Thoracic aorta (tissue), 2 donors: ENCODE results near the gene PDLIM5. TPM values are rescaled to one million over a fixed set of nuclear protein-coding genes. Genes with fewer than 3 reads are reported as not detected.
A peak's percentile ranks its signal among the peaks of the same experiment; 100 is the strongest.
"Not testable (repeated sequence)": the region's sequence is repeated elsewhere in the genome, so short reads cannot be mapped to it uniquely, and the experiment has no call there.

Source experiments
- ATAC-seq: fragments of 150-250 bp; one replicate; pipeline ENCODE4 v1.8.0; 2017; ENCODE audit warnings: low read depth; ENCODE audit not compliant: insufficient number of reproducible peaks, low FRiP score
- DNase-seq: peaks from one replicate; pipeline ENCODE4 v3.0.0-alpha.2; 2020; ENCODE audit warnings: low spot score
- H3K27ac ChIP-seq, 2 donors: fragments of 200-600 bp; sonication (generic); 1 replicate in 1 of 2; 2 replicates in 1 of 2; pipeline ENCODE4 v1.5.1; 2016; ENCODE audit warnings: mild to moderate bottlenecking in 2 of 2, moderate library complexity in 2 of 2
- H3K27me3 ChIP-seq: fragments of 200-600 bp; sonication (generic); replicated peaks from 2 replicates; pipeline ENCODE4 v1.6.0; 2016; ENCODE audit warnings: mild to moderate bottlenecking; ENCODE audit not compliant: insufficient read depth
- H3K36me3 ChIP-seq: fragments of 200-600 bp; sonication (generic); one replicate; pipeline ENCODE4 v1.5.1; 2016
- H3K4me1 ChIP-seq, 2 donors: fragments of 200-600 bp; sonication (generic); 1 replicate in 1 of 2; 2 replicates in 1 of 2; pipeline versions ENCODE4 v1.5.1 to v1.6.0; 2016; ENCODE audit warnings: low read depth in 2 of 2, mild to moderate bottlenecking in 1 of 2; ENCODE audit not compliant: control insufficient read depth in 1 of 2
- H3K4me3 ChIP-seq: fragments of 200-600 bp; sonication (generic); 2 replicates; pipeline ENCODE4 v1.5.1; 2016; ENCODE audit warnings: mild to moderate bottlenecking
- H3K9me3 ChIP-seq: fragments of 200-600 bp; sonication (generic); 2 replicates; pipeline ENCODE4 v1.5.1; 2016
- CTCF ChIP-seq: fragments of 200-600 bp; sonication (generic); IDR thresholded peaks from one replicate; pipeline ENCODE4 v1.5.1; 2019; ENCODE audit warnings: antibody characterized with exemption
- total RNA-seq, 2 donors: library from RNA; depleted of rRNA; stranded (reverse); fragments of >200 nt; gene quantifications; one replicate each; pipeline versions ENCODE4 v1.1.0 to v1.2.3, GENCODE V29; 2016

Gene PDLIM5
- total RNA-seq, 2 donors from 2014 or later: 275 to 328 TPM

- DNase-seq (no peak), ATAC-seq (no peak)
- no peaks in the 10 kb centered on the region for H3K9me3 ChIP-seq
- H3K27me3 ChIP-seq: no peaks in the 10 kb centered on the region
- TF ChIP-seq CTCF: no peak
- H3K4me1 ChIP-seq: peaks cover 35 to 86% of the 10 kb centered on the region in 2 donors
- H3K36me3 ChIP-seq: no peaks in the 10 kb centered on the region
- peak overlapping the region; percentile 4 for H3K4me3 ChIP-seq
- peak overlapping the region; percentile 40 to 55 for H3K27ac ChIP-seq
Observed at GRCh38 chr4:94507281-94507680, 55.5 kb downstream of the PDLIM5 start.

GRCh38 chr4:94507708-94508107 is 56.0 kb downstream of the PDLIM5 start:
- Histone ChIP-seq H3K36me3 (no peaks in the 10 kb centered on the region), H3K9me3 (no peaks in the 10 kb centered on the region), H3K27me3 (no peaks in the 10 kb centered on the region), H3K4me1 (peaks cover 31 to 82% of the 10 kb centered on the region in 2 donors), H3K27ac (peak overlapping the region; percentile 45 to 55), H3K4me3 (peak overlapping the region; percentile 4)
- no peak for DNase-seq
- peak; percentile 90 for ATAC-seq
- TF ChIP-seq CTCF: no peak

DNA sequence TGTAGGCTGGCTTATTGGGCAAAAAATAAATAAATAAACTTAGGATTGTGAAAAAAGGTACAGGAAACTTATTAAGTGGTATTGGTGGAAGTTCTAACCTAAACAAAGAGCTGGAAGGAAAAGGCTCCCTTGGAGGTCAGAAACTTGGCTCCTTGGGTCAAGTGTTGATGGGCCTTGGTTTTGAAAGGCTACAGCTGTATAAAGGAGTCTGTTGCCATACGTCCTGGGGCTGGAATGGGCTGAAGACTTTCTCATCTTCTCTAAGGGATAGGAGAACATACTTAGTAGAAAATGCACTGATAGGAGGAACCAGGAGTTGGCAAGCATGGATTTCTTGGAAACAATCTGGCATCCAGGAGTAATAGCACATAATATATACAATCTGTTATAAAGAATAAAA is 56.6 kb downstream of the PDLIM5 start:
- TF ChIP-seq CTCF: no peak
- peaks cover 31 to 77% of the 10 kb centered on the region in 2 donors for H3K4me1 ChIP-seq
- no peak overlapping the region for H3K4me3 ChIP-seq
- no peaks in the 10 kb centered on the region for H3K9me3 ChIP-seq
- H3K36me3 ChIP-seq: no peaks in the 10 kb centered on the region
- H3K27ac ChIP-seq: peak overlapping the region; percentile 45 to 55
- DNase-seq (no peak), ATAC-seq (no peak)
- no peaks in the 10 kb centered on the region for H3K27me3 ChIP-seq

DNA sequence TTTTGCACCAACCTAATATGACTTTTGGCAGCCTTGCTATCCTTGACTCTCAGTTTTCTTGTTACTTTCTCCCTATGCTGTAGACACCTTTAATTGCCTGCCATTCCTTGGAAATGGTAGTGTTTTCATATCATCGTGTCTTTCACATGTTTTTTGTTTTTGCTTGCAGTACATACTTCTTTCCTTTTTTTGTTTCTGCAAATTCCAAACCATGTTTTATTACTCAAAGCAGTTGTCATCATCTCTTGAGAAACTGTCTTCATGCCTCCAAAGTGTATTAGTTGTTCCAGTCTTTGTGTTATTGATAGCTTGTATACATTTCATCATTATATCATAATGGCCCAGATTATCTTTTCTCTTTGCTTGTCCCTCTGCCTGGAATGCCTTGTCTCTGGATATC is 57.1 kb downstream of the PDLIM5 start:
- Histone ChIP-seq H3K9me3 (no peaks in the 10 kb centered on the region), H3K36me3 (no peaks in the 10 kb centered on the region), H3K27ac (peak overlapping the region; percentile 45 to 55), H3K4me3 (no peak overlapping the region), H3K27me3 (no peaks in the 10 kb centered on the region), H3K4me1 (peaks cover 31 to 72% of the 10 kb centered on the region in 2 donors)
- DNase-seq (no peak), ATAC-seq (no peak)
- TF ChIP-seq CTCF: no peak

DNA sequence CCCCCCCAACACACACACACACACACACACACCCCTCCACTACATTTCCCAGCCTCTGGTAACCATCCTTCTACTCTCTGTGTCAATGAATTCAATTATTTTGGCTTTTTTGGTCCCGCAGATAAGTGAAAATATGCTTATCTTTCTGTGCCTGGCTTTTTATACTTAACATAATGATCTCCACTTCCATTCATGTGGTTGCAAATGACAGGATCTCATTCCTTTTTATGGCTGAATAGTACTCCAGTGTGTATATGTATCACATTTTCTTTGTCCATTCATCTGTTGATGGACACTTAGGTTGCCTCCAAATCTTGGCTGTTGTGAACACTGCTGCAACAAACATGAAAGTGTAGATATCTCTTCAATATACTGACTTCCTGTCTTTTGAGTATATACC is 59.8 kb downstream of the PDLIM5 start:
- H3K4me1 ChIP-seq: peaks cover 39 to 69% of the 10 kb centered on the region in 2 donors
- no peak overlapping the region for H3K4me3 ChIP-seq
- no peak for ATAC-seq
- TF ChIP-seq CTCF: no peak
- H3K27ac ChIP-seq: no peak overlapping the region
- no peaks in the 10 kb centered on the region for H3K9me3 ChIP-seq
- H3K27me3 ChIP-seq: no peaks in the 10 kb centered on the region
- no peaks in the 10 kb centered on the region for H3K36me3 ChIP-seq
- DNase-seq: no peak

DNA sequence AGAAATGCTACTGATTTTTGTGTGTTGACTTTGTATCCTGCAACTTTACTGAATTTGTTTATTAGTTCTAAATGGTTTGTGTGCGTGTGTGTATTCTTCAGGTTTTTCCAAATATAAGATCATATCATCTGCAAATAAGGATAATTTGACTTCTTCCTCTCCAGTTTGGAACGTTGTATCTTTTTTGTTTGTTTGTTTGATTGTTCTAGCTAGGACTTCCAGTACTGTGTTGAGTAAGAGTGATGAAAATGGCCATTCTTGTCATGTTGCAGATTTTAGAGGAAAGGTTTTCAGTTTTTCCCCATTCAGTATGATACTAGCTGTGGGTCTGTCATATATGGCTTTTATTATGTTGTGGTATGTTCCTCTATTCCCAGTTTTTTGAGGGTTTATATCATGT is 61.8 kb downstream of the PDLIM5 start:
- not testable (repeated sequence) for ATAC-seq

More for the DNA sequence above, 61.8 kb downstream of the PDLIM5 start:
- not testable (repeated sequence) for H3K9me3 ChIP-seq, H3K36me3 ChIP-seq, H3K27ac ChIP-seq, H3K27me3 ChIP-seq, DNase-seq, H3K4me3 ChIP-seq
- H3K4me1 ChIP-seq: peaks cover 43 to 66% of the 10 kb centered on the region in 2 donors
